ENCODE measurements around the gene PCYT1A.

The PCYT1A gene

GRCh38 chr3:196236223-196236622, 51.3 kb downstream of the PCYT1A start:
- DNase-seq (ENCODE audit: low spot score): no peak

DNA sequence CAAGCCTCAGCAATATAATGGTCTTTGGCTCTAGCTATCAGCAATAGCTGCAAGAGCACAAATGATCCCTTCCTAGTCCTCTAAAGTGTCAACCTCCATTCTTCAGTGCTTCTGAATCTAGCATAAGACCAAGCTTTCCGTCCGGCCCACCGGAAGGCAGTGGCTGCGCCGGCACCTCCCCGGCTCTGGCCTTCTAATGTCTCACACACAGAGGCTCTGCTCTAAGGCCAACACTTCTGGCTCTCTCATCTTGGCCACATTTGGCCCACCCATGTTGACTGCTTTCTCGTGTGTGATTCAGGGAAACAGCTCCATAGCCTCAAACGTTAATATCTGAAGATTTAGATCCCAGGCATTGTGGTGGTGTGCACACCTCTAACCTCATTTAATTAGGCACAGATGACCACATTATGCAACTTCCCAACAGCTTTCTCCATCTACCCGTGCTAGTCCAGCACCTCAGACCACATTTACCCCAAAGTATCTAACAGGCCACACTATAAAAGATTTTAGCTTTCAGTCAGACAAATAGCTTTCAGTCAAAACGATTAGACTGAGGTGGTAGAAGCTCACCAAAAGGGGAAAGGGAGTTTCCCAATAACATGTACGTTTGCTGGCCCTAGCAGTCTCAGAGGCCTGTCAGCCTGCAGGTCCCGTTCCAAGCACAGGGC, 51.9 kb downstream of the PCYT1A start:
- DNase-seq (ENCODE audit: low spot score): peak; percentile 14

- no peak for DNase-seq (ENCODE audit: low spot score)
Measured at GRCh38 chr3:196232882-196233251, 54.7 kb downstream of the PCYT1A start.

DNA sequence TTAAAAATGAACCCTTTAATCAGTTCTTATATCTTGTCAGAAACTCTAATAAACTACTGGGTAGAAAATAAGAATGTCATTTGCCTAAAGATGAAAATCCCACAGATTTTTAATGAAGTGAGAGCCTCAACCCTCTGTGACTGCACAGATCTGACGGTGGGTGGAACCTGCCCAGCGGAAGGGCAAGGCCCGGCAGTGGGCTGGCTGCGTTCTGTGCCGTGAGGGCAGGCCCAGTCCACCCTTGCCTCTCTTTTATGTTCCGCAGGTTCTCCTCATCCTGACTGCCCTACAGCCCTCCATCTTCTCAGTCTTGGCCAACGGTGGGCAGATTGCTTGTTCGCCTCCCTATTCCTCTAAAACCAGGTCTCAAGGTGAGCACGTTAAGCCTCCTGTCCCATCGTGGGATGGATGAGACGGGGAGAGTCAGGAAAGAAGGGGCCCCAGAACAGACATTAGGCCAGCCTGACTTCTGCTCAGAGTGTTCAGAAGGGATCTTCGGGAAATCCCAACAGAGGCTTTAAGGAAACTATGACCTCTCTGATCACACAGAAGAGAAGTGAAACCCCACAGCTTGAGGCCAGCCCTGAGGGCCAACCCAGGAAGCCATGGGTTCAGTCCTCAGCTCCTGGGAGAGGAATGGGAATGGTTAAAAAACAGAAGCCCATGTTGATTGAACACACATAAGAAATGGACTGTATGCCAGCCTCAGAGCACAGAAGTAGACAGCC, 55.2 kb downstream of the PCYT1A start:
- peak; percentile 2 for DNase-seq (ENCODE audit: low spot score)

DNA sequence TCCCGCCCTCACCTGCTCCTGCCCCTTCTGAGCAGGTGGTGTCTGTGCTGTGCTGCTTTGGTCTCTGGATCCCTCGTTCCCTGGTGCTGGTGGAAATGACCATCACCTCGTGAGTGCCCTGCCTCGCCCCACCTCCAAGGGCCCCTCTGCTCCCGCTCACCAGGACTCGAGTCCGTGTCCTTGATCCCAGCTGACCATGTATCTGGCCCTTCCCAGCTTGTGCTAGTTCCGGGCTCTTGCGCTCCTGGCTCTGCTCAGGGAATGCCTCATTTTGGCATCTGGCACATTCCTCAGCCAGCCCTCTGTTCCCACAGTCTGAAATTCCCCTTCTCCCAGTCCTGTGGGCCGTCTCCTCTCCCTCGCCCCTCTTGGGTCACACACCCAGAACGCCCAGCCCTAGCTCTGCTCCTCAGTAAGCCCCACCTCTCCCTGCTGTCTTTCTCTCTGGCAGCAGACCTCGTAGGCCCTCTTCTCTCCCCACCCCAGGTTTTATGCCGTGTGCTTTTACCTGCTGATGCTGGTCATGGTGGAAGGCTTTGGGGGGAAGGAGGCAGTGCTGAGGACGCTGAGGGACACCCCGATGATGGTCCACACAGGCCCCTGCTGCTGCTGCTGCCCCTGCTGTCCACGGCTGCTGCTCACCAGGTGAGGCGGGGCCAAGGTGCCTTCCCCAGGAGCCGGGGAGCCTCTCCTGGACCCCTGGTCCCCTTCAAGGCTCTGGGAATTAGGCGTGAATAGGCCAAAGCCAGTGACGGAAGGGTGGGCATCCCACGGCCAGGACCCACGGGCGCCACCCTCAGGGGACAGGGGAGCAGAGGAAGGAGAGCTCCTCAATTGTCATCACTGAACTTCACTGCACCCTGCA, 59.7 kb downstream of the PCYT1A start:
- peak; percentile 81 for DNase-seq (ENCODE audit: low spot score)

- DNase-seq (ENCODE audit: low spot score): no peak
Measured at GRCh38 chr3:196227121-196227561, 60.4 kb downstream of the PCYT1A start.

GRCh38 chr3:196225763-196226364, 61.7 kb downstream of the PCYT1A start:
- DNase-seq (ENCODE audit: low spot score): no peak

GRCh38 chr3:196225086-196225485, 62.4 kb downstream of the PCYT1A start:
- no peak for DNase-seq (ENCODE audit: low spot score)

- DNase-seq (ENCODE audit: low spot score): no peak
Measured at GRCh38 chr3:196222876-196223595, 64.5 kb downstream of the PCYT1A start.

GRCh38 chr3:196220991-196221390, 66.5 kb downstream of the PCYT1A start:
- DNase-seq (ENCODE audit: low spot score): no peak

DNA sequence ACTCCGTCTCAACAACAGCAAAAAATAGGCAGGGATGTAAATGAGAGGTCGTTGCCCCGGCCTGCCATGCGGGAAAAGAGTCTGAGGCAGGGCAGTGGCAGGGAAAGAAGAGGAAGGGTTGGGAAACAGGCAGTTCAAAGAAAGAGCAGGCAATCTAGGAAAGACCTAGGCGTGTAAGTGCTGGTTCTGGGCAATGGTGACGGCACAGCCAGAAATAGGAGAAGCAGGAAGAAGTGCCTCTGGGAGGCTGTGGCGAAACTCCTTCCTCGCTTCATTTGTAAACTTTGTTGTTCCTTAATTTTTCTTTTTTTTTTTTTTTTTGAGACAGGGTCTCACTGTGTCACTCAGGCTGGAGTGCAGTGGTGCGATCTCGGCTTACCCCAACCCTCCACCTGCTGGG, 66.9 kb downstream of the PCYT1A start:
- DNase-seq (ENCODE audit: low spot score): no peak

GRCh38 chr3:196219970-196220311, 67.6 kb downstream of the PCYT1A start:
- DNase-seq (ENCODE audit: low spot score): no peak

- DNase-seq (ENCODE audit: low spot score): peak; percentile 90
Measured at GRCh38 chr3:196219194-196219969, 68.1 kb downstream of the PCYT1A start.

GRCh38 chr3:196218155-196218712, 69.3 kb downstream of the PCYT1A start:
- no peak for DNase-seq (ENCODE audit: low spot score)

GRCh38 chr3:196217307-196218154, 70.0 kb downstream of the PCYT1A start:
- DNase-seq (ENCODE audit: low spot score): no peak

GRCh38 chr3:196216681-196217211, 70.8 kb downstream of the PCYT1A start:
- DNase-seq (ENCODE audit: low spot score): no peak

- no peak for DNase-seq (ENCODE audit: low spot score)
Measured at GRCh38 chr3:196216089-196216564, 71.4 kb downstream of the PCYT1A start, which contains the start of gene SLC51A. TSS of gene SLC51A (plus strand) at chr3:196216534. CDS start at chr3:196216713, 179 bp downstream.

- no peak for DNase-seq (ENCODE audit: low spot score)
Measured at GRCh38 chr3:196215493-196216020, 72.0 kb downstream of the PCYT1A start.

Data from AG20443 (cell line).